HEK293 (cell line): ENCODE data around the gene KCNG3.

ENCODE experiments used
- ATF2 ChIP-seq: fragments of 450-650 bp; formaldehyde crosslinking; IDR thresholded peaks from 2 replicates; pipeline ENCODE4 v1.5.1; 2016; ENCODE audit warnings: missing biosample characterization, missing genetic modification characterization, low read depth
- CTCF ChIP-seq: fragments of 450-650 bp; formaldehyde crosslinking; IDR thresholded peaks from 2 replicates; pipeline ENCODE4 v1.5.1; 2016; ENCODE audit warnings: missing biosample characterization, missing genetic modification characterization
- KLF7 ChIP-seq: fragments of 450-650 bp; formaldehyde crosslinking; IDR thresholded peaks from 2 replicates; pipeline ENCODE4 v1.5.1; 2016; ENCODE audit warnings: missing biosample characterization, missing genetic modification characterization, borderline replicate concordance
- SP2 ChIP-seq: fragments of 450-650 bp; formaldehyde crosslinking; IDR thresholded peaks from 2 replicates; pipeline ENCODE4 v1.5.1; 2016; ENCODE audit warnings: missing biosample characterization, missing genetic modification characterization
- ZBTB21 ChIP-seq: fragments of 450-650 bp; formaldehyde crosslinking; IDR thresholded peaks from 2 replicates; pipeline ENCODE4 v1.5.1; 2017; ENCODE audit warnings: missing biosample characterization, missing genetic modification characterization
- ZBTB8A ChIP-seq: fragments of 450-650 bp; formaldehyde crosslinking; IDR thresholded peaks from 2 replicates; pipeline ENCODE4 v1.5.1; 2016; ENCODE audit warnings: missing biosample characterization, missing genetic modification characterization
- ZNF138 ChIP-seq: fragments of 450-650 bp; formaldehyde crosslinking; IDR thresholded peaks from 2 replicates; pipeline ENCODE4 v1.5.1; 2016; ENCODE audit warnings: missing biosample characterization, missing genetic modification characterization, borderline replicate concordance
- ZNF280C ChIP-seq: fragments of 450-650 bp; formaldehyde crosslinking; IDR thresholded peaks from 2 replicates; pipeline ENCODE4 v1.5.1; 2016; ENCODE audit warnings: missing biosample characterization, missing genetic modification characterization
- ZNF302 ChIP-seq: fragments of 450-650 bp; formaldehyde crosslinking; IDR thresholded peaks from 2 replicates; pipeline ENCODE4 v1.5.1; 2016; ENCODE audit warnings: missing biosample characterization, missing genetic modification characterization, low read depth
- ZNF660 ChIP-seq: fragments of 450-650 bp; IDR thresholded peaks from 2 replicates; pipeline ENCODE4 v1.5.1; 2018; ENCODE audit warnings: missing biosample characterization, mild to moderate bottlenecking, missing genetic modification characterization
- ZNF704 ChIP-seq: fragments of 450-650 bp; formaldehyde crosslinking; IDR thresholded peaks from 2 replicates; pipeline ENCODE4 v1.5.1; 2016; ENCODE audit warnings: missing biosample characterization, missing genetic modification characterization
- ZNF768 ChIP-seq: fragments of 450-650 bp; formaldehyde crosslinking; IDR thresholded peaks from 2 replicates; pipeline ENCODE4 v1.5.1; 2018; ENCODE audit warnings: missing biosample characterization, mild to moderate bottlenecking, missing genetic modification characterization
- ZSCAN23 ChIP-seq: fragments of 450-650 bp; formaldehyde crosslinking; IDR thresholded peaks from 2 replicates; pipeline ENCODE4 v1.5.1; 2016; ENCODE audit warnings: missing biosample characterization, missing genetic modification characterization

- no peak for TF ChIP-seq CTCF (tag by site-specific recombination)
- no peak for TF ChIP-seq ATF2 (tag by site-specific recombination)
- no peak for TF ChIP-seq ZSCAN23 (tag by site-specific recombination)
- TF ChIP-seq ZNF138 (tag by site-specific recombination), result no peak
- no peak for TF ChIP-seq ZNF302 (tag by site-specific recombination)
- no peak for TF ChIP-seq ZBTB8A (tag by site-specific recombination)
- no peak for TF ChIP-seq ZNF704 (tag by site-specific recombination)
- no peak for TF ChIP-seq KLF7 (tag by site-specific recombination)
- no peak for TF ChIP-seq ZNF660
- TF ChIP-seq SP2 (tag by site-specific recombination), result no peak
- TF ChIP-seq ZNF280C, result no peak
- no peak for TF ChIP-seq ZNF768
- no peak for TF ChIP-seq ZBTB21 (tag by site-specific recombination)
Observed at GRCh38 chr2:42532397-42532796, 38.6 kb upstream of the KCNG3 start.
